Body of pancreas (tissue), 4 donors: ENCODE measurements around the gene KIAA0930.

Experiments used
- POLR2A ChIP-seq, 3 donors: fragments of 450-650 bp; IDR thresholded peaks; one replicate each; pipeline ENCODE4 v1.6.1; 2016; ENCODE audit warnings: antibody characterized with exemption in 3 of 3, mild to moderate bottlenecking in 2 of 3
- TF ChIP-seq, protein P1 (sequence below), 7 experiments: fragments of 450-650 bp in 4 of 7; fragments of 200-600 bp in 3 of 7; sonication (generic) in 3 of 7; IDR thresholded peaks; one replicate each; pipeline ENCODE4 v1.5.1; 2016 to 2019; ENCODE audit warnings: antibody characterized with exemption in 7 of 7

GRCh38 chr22:45157907-45158306, 82.8 kb downstream of the KIAA0930 start:
- TF ChIP-seq, protein P1, sequence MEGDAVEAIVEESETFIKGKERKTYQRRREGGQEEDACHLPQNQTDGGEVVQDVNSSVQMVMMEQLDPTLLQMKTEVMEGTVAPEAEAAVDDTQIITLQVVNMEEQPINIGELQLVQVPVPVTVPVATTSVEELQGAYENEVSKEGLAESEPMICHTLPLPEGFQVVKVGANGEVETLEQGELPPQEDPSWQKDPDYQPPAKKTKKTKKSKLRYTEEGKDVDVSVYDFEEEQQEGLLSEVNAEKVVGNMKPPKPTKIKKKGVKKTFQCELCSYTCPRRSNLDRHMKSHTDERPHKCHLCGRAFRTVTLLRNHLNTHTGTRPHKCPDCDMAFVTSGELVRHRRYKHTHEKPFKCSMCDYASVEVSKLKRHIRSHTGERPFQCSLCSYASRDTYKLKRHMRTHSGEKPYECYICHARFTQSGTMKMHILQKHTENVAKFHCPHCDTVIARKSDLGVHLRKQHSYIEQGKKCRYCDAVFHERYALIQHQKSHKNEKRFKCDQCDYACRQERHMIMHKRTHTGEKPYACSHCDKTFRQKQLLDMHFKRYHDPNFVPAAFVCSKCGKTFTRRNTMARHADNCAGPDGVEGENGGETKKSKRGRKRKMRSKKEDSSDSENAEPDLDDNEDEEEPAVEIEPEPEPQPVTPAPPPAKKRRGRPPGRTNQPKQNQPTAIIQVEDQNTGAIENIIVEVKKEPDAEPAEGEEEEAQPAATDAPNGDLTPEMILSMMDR (IDR thresholded peaks at IDR 0.05), result no peak
- TF ChIP-seq POLR2A (IDR thresholded peaks at IDR 0.05), result no peak
